Suprapubic skin (tissue), 4 donors: ENCODE measurements around the gene SPTBN1.

Source experiments
- EP300 ChIP-seq: sonication (generic); formaldehyde crosslinking; IDR thresholded peaks from one replicate; pipeline ENCODE4 v1.6.1; 2017; ENCODE audit warnings: antibody characterized with exemption
- POLR2A ChIP-seq, 2 donors: fragments of 450-650 bp; IDR thresholded peaks; one replicate each; pipeline ENCODE4 v1.6.1; 2017; ENCODE audit warnings: antibody characterized with exemption in 2 of 2, mild to moderate bottlenecking in 2 of 2, moderate library complexity in 2 of 2
- POLR2AphosphoS5 ChIP-seq, 3 donors: sonication (generic); formaldehyde crosslinking; IDR thresholded peaks; one replicate each; pipeline ENCODE4 v1.6.1; 2017; ENCODE audit warnings: antibody characterized with exemption in 3 of 3
- TF ChIP-seq, protein P1 (sequence below), 2 donors: fragments of 200-600 bp in 1 of 2; fragments of 450-650 bp in 1 of 2; sonication (generic) in 1 of 2; IDR thresholded peaks; one replicate each; pipeline ENCODE4 v1.5.1; 2016 to 2019; ENCODE audit warnings: antibody characterized with exemption in 2 of 2, mild to moderate bottlenecking in 1 of 2, moderate library complexity in 1 of 2

- TF ChIP-seq, protein P1, sequence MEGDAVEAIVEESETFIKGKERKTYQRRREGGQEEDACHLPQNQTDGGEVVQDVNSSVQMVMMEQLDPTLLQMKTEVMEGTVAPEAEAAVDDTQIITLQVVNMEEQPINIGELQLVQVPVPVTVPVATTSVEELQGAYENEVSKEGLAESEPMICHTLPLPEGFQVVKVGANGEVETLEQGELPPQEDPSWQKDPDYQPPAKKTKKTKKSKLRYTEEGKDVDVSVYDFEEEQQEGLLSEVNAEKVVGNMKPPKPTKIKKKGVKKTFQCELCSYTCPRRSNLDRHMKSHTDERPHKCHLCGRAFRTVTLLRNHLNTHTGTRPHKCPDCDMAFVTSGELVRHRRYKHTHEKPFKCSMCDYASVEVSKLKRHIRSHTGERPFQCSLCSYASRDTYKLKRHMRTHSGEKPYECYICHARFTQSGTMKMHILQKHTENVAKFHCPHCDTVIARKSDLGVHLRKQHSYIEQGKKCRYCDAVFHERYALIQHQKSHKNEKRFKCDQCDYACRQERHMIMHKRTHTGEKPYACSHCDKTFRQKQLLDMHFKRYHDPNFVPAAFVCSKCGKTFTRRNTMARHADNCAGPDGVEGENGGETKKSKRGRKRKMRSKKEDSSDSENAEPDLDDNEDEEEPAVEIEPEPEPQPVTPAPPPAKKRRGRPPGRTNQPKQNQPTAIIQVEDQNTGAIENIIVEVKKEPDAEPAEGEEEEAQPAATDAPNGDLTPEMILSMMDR (IDR thresholded peaks at IDR 0.05) = no peak
- TF ChIP-seq POLR2AphosphoS5 (IDR thresholded peaks at IDR 0.05) (no peak), POLR2A (IDR thresholded peaks at IDR 0.05) (no peak), EP300 (no peak)
These were observed 23.7 kb upstream of the SPTBN1 start for GRCh38 chr2:54432251-54433015.
